22Rv1 (cell line): ENCODE measurements around the gene FAM193B.

Source experiments
- ZFX ChIP-seq: fragments of 450-650 bp; IDR thresholded peaks from 2 replicates; pipeline ENCODE4 v1.6.1; 2017; ENCODE audit warnings: antibody characterized with exemption, borderline replicate concordance
- TF ChIP-seq, protein P1 (sequence below): fragments of 450-650 bp; IDR thresholded peaks from 2 replicates; pipeline ENCODE4 v1.5.1; 2017; ENCODE audit warnings: mild to moderate bottlenecking

DNA sequence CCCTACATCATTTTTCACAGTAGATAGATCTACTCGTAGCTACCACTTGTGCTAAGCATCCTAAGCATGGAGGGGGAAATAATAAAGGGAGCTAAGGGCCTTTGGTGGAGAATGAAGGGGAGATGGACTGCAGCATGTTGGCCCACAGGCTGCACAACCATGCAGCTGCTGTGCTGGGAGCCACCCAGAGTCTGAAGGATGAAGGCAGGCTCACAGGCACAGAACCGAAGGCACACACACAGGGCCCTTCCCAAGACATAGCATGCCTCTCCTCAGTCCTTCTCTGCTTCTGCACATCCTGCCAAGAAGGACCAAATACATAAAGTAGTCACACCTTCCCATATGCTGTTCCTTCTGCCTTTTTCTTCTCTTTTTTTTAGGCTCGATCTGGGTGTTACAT lies 6.6 kb downstream of the FAM193B start:
- TF ChIP-seq, protein P1, sequence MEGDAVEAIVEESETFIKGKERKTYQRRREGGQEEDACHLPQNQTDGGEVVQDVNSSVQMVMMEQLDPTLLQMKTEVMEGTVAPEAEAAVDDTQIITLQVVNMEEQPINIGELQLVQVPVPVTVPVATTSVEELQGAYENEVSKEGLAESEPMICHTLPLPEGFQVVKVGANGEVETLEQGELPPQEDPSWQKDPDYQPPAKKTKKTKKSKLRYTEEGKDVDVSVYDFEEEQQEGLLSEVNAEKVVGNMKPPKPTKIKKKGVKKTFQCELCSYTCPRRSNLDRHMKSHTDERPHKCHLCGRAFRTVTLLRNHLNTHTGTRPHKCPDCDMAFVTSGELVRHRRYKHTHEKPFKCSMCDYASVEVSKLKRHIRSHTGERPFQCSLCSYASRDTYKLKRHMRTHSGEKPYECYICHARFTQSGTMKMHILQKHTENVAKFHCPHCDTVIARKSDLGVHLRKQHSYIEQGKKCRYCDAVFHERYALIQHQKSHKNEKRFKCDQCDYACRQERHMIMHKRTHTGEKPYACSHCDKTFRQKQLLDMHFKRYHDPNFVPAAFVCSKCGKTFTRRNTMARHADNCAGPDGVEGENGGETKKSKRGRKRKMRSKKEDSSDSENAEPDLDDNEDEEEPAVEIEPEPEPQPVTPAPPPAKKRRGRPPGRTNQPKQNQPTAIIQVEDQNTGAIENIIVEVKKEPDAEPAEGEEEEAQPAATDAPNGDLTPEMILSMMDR, result no peak
- no peak for TF ChIP-seq ZFX
